CD4-positive, alpha-beta T cell treated with Interleukin-15 for 4 hours (primary cell): Measurements from ENCODE around the gene KRT80.

ENCODE experiments used
- DNase-seq: peaks from one replicate; pipeline ENCODE4 v3.0.0-alpha.2; 2020; ENCODE audit warnings: low spot score

Gene KRT80

GRCh38 chr12:52155048-52155868 is 36.6 kb downstream of the KRT80 start:
- DNase-seq, result peak; percentile 77

GRCh38 chr12:52152905-52153317 is 38.9 kb downstream of the KRT80 start:
- no peak for DNase-seq

- peak; percentile 79 for DNase-seq
Measured at GRCh38 chr12:52151837-52152783, 39.7 kb downstream of the KRT80 start.

- DNase-seq, result no peak
Measured at GRCh38 chr12:52151153-52151836, 40.5 kb downstream of the KRT80 start.

GRCh38 chr12:52149651-52150241 is 42.1 kb downstream of the KRT80 start:
- DNase-seq, result no peak

- no peak for DNase-seq
Measured at GRCh38 chr12:52149182-52149641, 42.6 kb downstream of the KRT80 start.

- DNase-seq, result no peak
Measured at GRCh38 chr12:52148464-52149181, 43.2 kb downstream of the KRT80 start.

- DNase-seq, result no peak
Measured at GRCh38 chr12:52147964-52148463, 43.8 kb downstream of the KRT80 start.

GRCh38 chr12:52147367-52147963 is 44.3 kb downstream of the KRT80 start:
- DNase-seq, result no peak

- no peak for DNase-seq
Measured at GRCh38 chr12:52146822-52147366, 44.9 kb downstream of the KRT80 start.

GRCh38 chr12:52146089-52146821 is 45.6 kb downstream of the KRT80 start:
- DNase-seq, result no peak

- no peak for DNase-seq
Measured at GRCh38 chr12:52145228-52146088, 46.4 kb downstream of the KRT80 start.

- no peak for DNase-seq
Measured at GRCh38 chr12:52144512-52145227, 47.1 kb downstream of the KRT80 start.

- no peak for DNase-seq
Measured at GRCh38 chr12:52142431-52142830, 49.4 kb downstream of the KRT80 start.

GRCh38 chr12:52141875-52142274 is 49.9 kb downstream of the KRT80 start:
- no peak for DNase-seq

- DNase-seq, result no peak
Measured at GRCh38 chr12:52141306-52141705, 50.5 kb downstream of the KRT80 start.

- DNase-seq, result peak; percentile 31
Measured at GRCh38 chr12:52139579-52140062, 52.2 kb downstream of the KRT80 start.

- DNase-seq, result no peak
Measured at GRCh38 chr12:52139147-52139546, 52.7 kb downstream of the KRT80 start.
